ENCODE results near the gene NXPH3. TPM values are rescaled to one million over a fixed set of nuclear protein-coding genes. Genes with fewer than 3 reads are reported as not detected.

NXPH3 gene
- total and polyA plus RNA-seq, 9 of the 15 experiments (the other 6 are each of a cell fraction or from before 2014, with no cell fraction given), result 0.04 to 0.27 (median 0.07) TPM; not detected in 2

DNA sequence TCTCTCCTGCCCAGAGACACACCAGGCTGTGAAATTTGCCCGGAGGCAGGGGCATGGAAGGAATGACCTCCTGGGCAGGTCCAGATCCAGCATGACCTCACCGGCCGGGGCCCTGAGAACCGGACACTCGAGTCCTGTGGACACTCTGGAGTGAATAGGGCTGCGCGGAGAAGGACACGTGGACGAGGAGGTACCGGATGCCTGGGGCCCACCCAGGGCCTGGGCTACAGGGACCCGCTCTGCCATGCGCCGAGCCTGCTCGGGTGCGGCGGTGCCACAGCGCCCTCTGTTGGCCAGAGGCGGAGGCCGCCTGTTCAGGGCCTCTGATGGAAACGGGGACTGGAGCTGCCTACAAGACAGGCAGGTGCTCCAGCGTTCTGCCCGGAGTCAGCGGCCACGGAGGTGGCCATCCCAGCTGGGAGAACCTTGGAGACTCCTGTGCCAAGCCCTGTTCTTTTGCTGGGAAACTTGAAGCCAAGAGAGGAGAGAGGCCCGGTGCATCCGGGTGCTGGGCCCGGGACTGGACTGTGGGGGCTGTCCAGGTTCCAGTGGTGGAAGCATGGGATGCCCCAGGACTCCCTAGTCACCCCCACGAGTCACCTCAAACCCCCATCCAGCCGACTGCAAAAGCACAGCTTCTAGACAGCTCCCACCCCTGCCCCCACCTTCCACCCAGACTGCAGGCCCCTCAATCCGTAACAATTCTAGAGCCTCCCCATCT is 19.3 kb upstream of the NXPH3 start (continued):
- TF ChIP-seq UBTF (IDR thresholded peaks at IDR 0.05; ENCODE audit: borderline replicate concordance in 1 of 2, low read depth in 2 of 2, low read length in 2 of 2) (0 out of 4 replicates have a peak, but pooled peaks of 1 of the 2 experiments have one; percentile 41), RFX5 (IDR thresholded peaks at IDR 0.05; ENCODE audit: low read depth, low read length) (no peak), TBL1XR1 (IDR thresholded peaks at IDR 0.05; ENCODE audit: low read length in 2 of 2) (no peak), ZNF143 (CRISPR knock-in tag; IDR thresholded peaks at IDR 0.05) (no peak), HOXB6 (CRISPR knock-in tag; IDR thresholded peaks at IDR 0.05; ENCODE audit: borderline replicate concordance) (no peak), BCOR (IDR thresholded peaks at IDR 0.05) (no peak), RCOR1 (IDR thresholded peaks at IDR 0.05; ENCODE audit: borderline replicate concordance in 1 of 2, low read depth in 2 of 2, low read length in 2 of 2) (peak in 1 of 2 experiments; percentile 16; a peak in 1 of 4 replicates), PHF20 (IDR thresholded peaks at IDR 0.05; ENCODE audit: partially characterized antibody) (peak; percentile 27), KAT7 (CRISPR knock-in tag; IDR thresholded peaks at IDR 0.05; ENCODE audit: borderline replicate concordance) (no peak), MTA3 (IDR thresholded peaks at IDR 0.05; ENCODE audit: borderline replicate concordance) (0 out of 2 replicates have a peak, but pooled peaks have one; percentile 22), ETV1 (tag; conservative IDR thresholded peaks at IDR 0.05; ENCODE audit: low read depth) (peak; percentile 45), ZNF407 (IDR thresholded peaks at IDR 0.05; ENCODE audit: low read depth) (no peak)
- TF ChIP-seq, protein P1, sequence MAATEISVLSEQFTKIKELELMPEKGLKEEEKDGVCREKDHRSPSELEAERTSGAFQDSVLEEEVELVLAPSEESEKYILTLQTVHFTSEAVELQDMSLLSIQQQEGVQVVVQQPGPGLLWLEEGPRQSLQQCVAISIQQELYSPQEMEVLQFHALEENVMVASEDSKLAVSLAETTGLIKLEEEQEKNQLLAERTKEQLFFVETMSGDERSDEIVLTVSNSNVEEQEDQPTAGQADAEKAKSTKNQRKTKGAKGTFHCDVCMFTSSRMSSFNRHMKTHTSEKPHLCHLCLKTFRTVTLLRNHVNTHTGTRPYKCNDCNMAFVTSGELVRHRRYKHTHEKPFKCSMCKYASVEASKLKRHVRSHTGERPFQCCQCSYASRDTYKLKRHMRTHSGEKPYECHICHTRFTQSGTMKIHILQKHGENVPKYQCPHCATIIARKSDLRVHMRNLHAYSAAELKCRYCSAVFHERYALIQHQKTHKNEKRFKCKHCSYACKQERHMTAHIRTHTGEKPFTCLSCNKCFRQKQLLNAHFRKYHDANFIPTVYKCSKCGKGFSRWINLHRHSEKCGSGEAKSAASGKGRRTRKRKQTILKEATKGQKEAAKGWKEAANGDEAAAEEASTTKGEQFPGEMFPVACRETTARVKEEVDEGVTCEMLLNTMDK (IDR thresholded peaks at IDR 0.05; ENCODE audit: borderline replicate concordance, insufficient read depth, low read depth, low read length, poor library complexity, severe bottlenecking), result peak; percentile 71

All from K562 (cell line).